ENCODE data around the gene METTL26.

METTL26 gene

GRCh38 chr16:658679-659571 is 22.8 kb upstream of the METTL26 start:
- DNase-seq, result no peak

GRCh38 chr16:657487-657886 is 21.4 kb upstream of the METTL26 start:
- DNase-seq, result no peak

- no peak for DNase-seq
Observed at GRCh38 chr16:654034-654433, 17.9 kb upstream of the METTL26 start.

GRCh38 chr16:652454-653305 is 16.6 kb upstream of the METTL26 start:
- DNase-seq, result no peak

- DNase-seq, result no peak
Observed at GRCh38 chr16:651844-652243, 15.7 kb upstream of the METTL26 start.

GRCh38 chr16:649631-650030 is 13.5 kb upstream of the METTL26 start:
- no peak for DNase-seq

GRCh38 chr16:648781-649589 is 12.9 kb upstream of the METTL26 start, which contains the start of gene WDR90:
TSS of gene WDR90 (plus strand) at chr16:649365. CDS start at chr16:649417, 52 bp downstream.
- peak; percentile 91 to 92 for DNase-seq

GRCh38 chr16:648071-648780 is 12.1 kb upstream of the METTL26 start:
- peak; percentile 27 to 54 for DNase-seq

- no peak for DNase-seq
Observed at GRCh38 chr16:647173-647902, 11.2 kb upstream of the METTL26 start.

- no peak for DNase-seq
Observed at GRCh38 chr16:646679-647172, 10.6 kb upstream of the METTL26 start.

- no peak for DNase-seq
Observed at GRCh38 chr16:645852-646678, 10.0 kb upstream of the METTL26 start.

GRCh38 chr16:644556-644955 is 8.5 kb upstream of the METTL26 start:
- no peak for DNase-seq

- no peak for DNase-seq
Observed at GRCh38 chr16:643050-643368, 6.9 kb upstream of the METTL26 start.

- DNase-seq, result peak in 1 of 2 experiments; percentile 46
Observed at GRCh38 chr16:642189-643049, 6.3 kb upstream of the METTL26 start.

GRCh38 chr16:641326-642188 is 5.5 kb upstream of the METTL26 start, which contains the start of gene MCRIP2:
TSS of gene MCRIP2 (plus strand) at chr16:641828. CDS start at chr16:641992, 164 bp downstream.
- DNase-seq, result peak; percentile 67 to 78

- DNase-seq, result no peak
Observed at GRCh38 chr16:640614-641013, 4.5 kb upstream of the METTL26 start.

- DNase-seq, result no peak
Observed at GRCh38 chr16:638836-639235, 2.7 kb upstream of the METTL26 start.

GRCh38 chr16:638034-638543 is 2.0 kb upstream of the METTL26 start:
- DNase-seq, result no peak

Measured in stimulated activated CD4-positive, alpha-beta T cell treated with anti-CD3 and anti-CD28 coated beads, Interleukin-4, amount 100 ng/mL, for 4 hours (primary cell).